A673 (cell line): ENCODE results near the gene SLC4A4. TPM values are rescaled to one million over a fixed set of nuclear protein-coding genes. Genes with fewer than 3 reads are reported as not detected.

Experiments used
- BruUV-seq: library from RNA; stranded (reverse); fragments of 400-500 nt; replicated peaks from 2 replicates; lab custom pipeline; 2021; lab: Mats Ljungman, UMichigan
- CTCF ChIA-PET: fragments of 300-600 bp; sonication (Branson Sonifier 250); formaldehyde crosslinking; loops from one replicate; lab custom pipeline; 2022; ENCODE audit warnings: antibody characterized with exemption; lab: Charles Lee
- POLR2A ChIA-PET: fragments of 300-600 bp; sonication (Branson Sonifier 250); formaldehyde crosslinking; loops from one replicate; lab custom pipeline; 2022; ENCODE audit warnings: antibody characterized with exemption; ENCODE audit not compliant: low non-redundant PET; lab: Charles Lee
- DNase-seq: peaks from one replicate; pipeline ENCODE4 v3.0.0-alpha.2; 2015; ENCODE audit warnings: low spot score
- H3K27ac ChIP-seq: fragments of 200-600 bp; sonication (generic); 2 replicates; pipeline ENCODE4 v1.5.1; 2016; ENCODE audit warnings: mixed run types, low read depth, mild to moderate bottlenecking, mixed read lengths, antibody characterized with exemption, low read length; ENCODE audit not compliant: poor library complexity, severe bottlenecking
- H3K27me3 ChIP-seq: fragments of 200-600 bp; sonication (generic); replicated peaks from 2 replicates; pipeline ENCODE4 v1.6.1; 2017; ENCODE audit warnings: mixed run types, low read depth, mild to moderate bottlenecking, mixed read lengths, antibody characterized with exemption, low read length; ENCODE audit not compliant: insufficient read depth, poor library complexity
- H3K36me3 ChIP-seq: fragments of 200-600 bp; sonication (generic); 2 replicates; pipeline ENCODE4 v1.6.1; 2016; ENCODE audit warnings: mixed run types, mild to moderate bottlenecking, mixed read lengths, antibody characterized with exemption, low read length; ENCODE audit not compliant: insufficient read depth, poor library complexity, severe bottlenecking
- H3K4me1 ChIP-seq: fragments of 200-600 bp; sonication (generic); 2 replicates; pipeline ENCODE4 v1.6.1; 2017; ENCODE audit warnings: mixed run types, mild to moderate bottlenecking, mixed read lengths, antibody characterized with exemption, low read length; ENCODE audit not compliant: insufficient read depth, poor library complexity, severe bottlenecking
- H3K4me3 ChIP-seq: fragments of 200-600 bp; sonication (generic); 2 replicates; pipeline ENCODE4 v1.5.1; 2016; ENCODE audit warnings: low read depth, mixed run types, mild to moderate bottlenecking, mixed read lengths, low read length; ENCODE audit not compliant: poor library complexity, severe bottlenecking
- H3K9me3 ChIP-seq: fragments of 200-600 bp; sonication (generic); 2 replicates; pipeline ENCODE4 v1.6.1; 2016; ENCODE audit warnings: mixed run types, low read depth, mild to moderate bottlenecking, mixed read lengths, antibody characterized with exemption, low read length; ENCODE audit not compliant: poor library complexity, severe bottlenecking
- CTCF ChIP-seq: fragments of 300-800, 200-600 bp; sonication (generic); conservative IDR thresholded peaks from 2 replicates; pipeline ENCODE4 v1.5.1; 2017; ENCODE audit warnings: low read depth, mild to moderate bottlenecking, antibody characterized with exemption, low read length, moderate library complexity, mixed read lengths
- EZH2 ChIP-seq: fragments of 200-600 bp; sonication (generic); IDR thresholded peaks from 2 replicates; pipeline ENCODE4 v1.6.1; 2017; ENCODE audit warnings: borderline replicate concordance, low read depth, mild to moderate bottlenecking, mixed read lengths, antibody characterized with exemption, low read length; ENCODE audit not compliant: poor library complexity, severe bottlenecking
- intact Hi-C: fragments of 100-400 bp; cut with micrococcal nuclease; formaldehyde crosslinking; loops from one replicate; pipeline ENCODE4 v1.10.0; 2022; ENCODE audit not compliant: unreplicated experiment
- total RNA-seq: library from RNA; stranded (reverse); gene quantifications from 2 replicates; pipeline ENCODE4 v1.2.3, GENCODE V29; 2021

SLC4A4 gene
- total RNA-seq, 1 experiment from 2014 or later = 1.2 TPM

- Histone ChIP-seq H3K4me1 (no peaks in the 10 kb centered on the region), H3K27me3 (no peaks in the 10 kb centered on the region), H3K9me3 (no peaks in the 10 kb centered on the region), H3K36me3 (no peaks in the 10 kb centered on the region), H3K27ac (no peak overlapping the region), H3K4me3 (no peak overlapping the region)
- TF ChIP-seq CTCF = no peak
- TF ChIP-seq EZH2 = no peak
- BruUV-seq = no TSS peak
- intact Hi-C loops = no loop called here
- POLR2A ChIA-PET = no interaction called here
- CTCF ChIA-PET = no interaction called here
- DNase-seq = no peak
These were observed 254.5 kb downstream of the SLC4A4 start for GRCh38 chr4:71593311-71593710.

GRCh38 chr4:71595576-71596108 lies 256.8 kb downstream of the SLC4A4 start:
- H3K4me1 ChIP-seq = no peaks in the 10 kb centered on the region
- intact Hi-C loops = no loop called here
- TF ChIP-seq EZH2 (no peak), CTCF (no peak)
- no peaks in the 10 kb centered on the region for H3K36me3 ChIP-seq
- BruUV-seq = no TSS peak
- H3K27me3 ChIP-seq = no peaks in the 10 kb centered on the region
- H3K4me3 ChIP-seq = no peak overlapping the region
- POLR2A ChIA-PET = no interaction called here
- DNase-seq = no peak
- no peak overlapping the region for H3K27ac ChIP-seq
- no peaks in the 10 kb centered on the region for H3K9me3 ChIP-seq
- CTCF ChIA-PET = no interaction called here

GRCh38 chr4:71599578-71599977 lies 260.8 kb downstream of the SLC4A4 start:
- no TSS peak for BruUV-seq
- Histone ChIP-seq H3K36me3 (no peaks in the 10 kb centered on the region), H3K27me3 (no peaks in the 10 kb centered on the region), H3K27ac (no peak overlapping the region), H3K4me1 (no peaks in the 10 kb centered on the region), H3K4me3 (no peak overlapping the region), H3K9me3 (no peaks in the 10 kb centered on the region)
- intact Hi-C loops = no loop called here
- CTCF ChIA-PET = no interaction called here
- TF ChIP-seq EZH2 = no peak
- TF ChIP-seq CTCF = no peak
- POLR2A ChIA-PET = interaction anchor here (0.6 kb wide), 1 partner anchor 915 kb away, joined by 3 read pairs; no protein-coding TSS in a partner anchor
- DNase-seq = no peak
